Small intestine (tissue), 7 donors: Measurements from ENCODE around the gene DRD1. TPM values are rescaled to one million over a fixed set of nuclear protein-coding genes. Genes with fewer than 3 reads are reported as not detected.

ENCODE experiments used
- DNase-seq, 2 donors: peaks; one replicate each; pipeline versions ENCODE4 v3.0.0 to v3.0.0-alpha.2; 2013
- FAIRE-seq: peaks from 2 replicates; lab custom pipeline; 2012; peaks lifted over from hg19 to GRCh38; lab: Jason Lieb, UNC
- H3K27ac ChIP-seq, 3 donors: one replicate each; pipeline ENCODE4 v1.5.1; 2013; ENCODE audit warnings: low read length in 2 of 3, mild to moderate bottlenecking in 2 of 3, control low read depth in 1 of 3, inconsistent platforms in 1 of 3, low read depth in 1 of 3, moderate library complexity in 1 of 3
- H3K27me3 ChIP-seq, 3 donors: one replicate each; pipeline ENCODE4 v1.6.1; 2013; ENCODE audit warnings: low read length in 3 of 3, inconsistent platforms in 1 of 3; ENCODE audit not compliant: control insufficient read depth in 3 of 3, insufficient read depth in 3 of 3
- H3K36me3 ChIP-seq, 3 donors: one replicate each; pipeline ENCODE4 v1.6.1; 2013; ENCODE audit warnings: low read length in 3 of 3, inconsistent platforms in 1 of 3, low read depth in 1 of 3, mild to moderate bottlenecking in 1 of 3, moderate library complexity in 1 of 3; ENCODE audit not compliant: control insufficient read depth in 3 of 3, insufficient read depth in 2 of 3
- H3K4me1 ChIP-seq, 3 donors: one replicate each; pipeline ENCODE4 v1.6.1; 2013; ENCODE audit warnings: low read length in 2 of 3, inconsistent platforms in 1 of 3, low read depth in 1 of 3, mild to moderate bottlenecking in 1 of 3, moderate library complexity in 1 of 3; ENCODE audit not compliant: control insufficient read depth in 3 of 3, insufficient read depth in 2 of 3
- H3K4me3 ChIP-seq, 3 donors: one replicate each; pipeline ENCODE4 v1.5.1; 2013; ENCODE audit warnings: low read length in 3 of 3, control low read depth in 1 of 3, inconsistent platforms in 1 of 3, low read depth in 1 of 3, mild to moderate bottlenecking in 1 of 3, moderate library complexity in 1 of 3
- H3K9me3 ChIP-seq, 2 donors: one replicate each; pipeline ENCODE4 v1.6.1; 2013; ENCODE audit warnings: low read depth in 1 of 2, low read length in 1 of 2; ENCODE audit not compliant: control insufficient read depth in 2 of 2, insufficient read depth in 1 of 2
- WGBS, 3 donors: extraction: QIAGEN DNeasy Blood & Tissue Kit; methylation state at CpG; one replicate each; pipeline ENCODE4 v1.1.7; 2013; 5-methylcytosine and 5-hydroxymethylcytosine counted together
- polyA plus RNA-seq, 4 donors: library from polyadenylated mRNA; stranded (reverse) in 3 of 4; unstranded in 1 of 4; fragments of 200-250 nt in 3 of 4; fragments of 120-200 nt in 1 of 4; gene quantifications; one replicate each; pipeline versions ENCODE4 v1.2.1 to v1.2.3, GENCODE V29; 2013
- donor health status: healthy with polysubstance abuse.
- donor health status: control.
- donor health status: control.
- donor health status: Bipolar disorder and iron deficiency.
- donor health status: healthy.

DRD1 gene
- polyA plus RNA-seq, 4 donors, result 0.07 to 0.22 TPM; not detected in 2

DNA sequence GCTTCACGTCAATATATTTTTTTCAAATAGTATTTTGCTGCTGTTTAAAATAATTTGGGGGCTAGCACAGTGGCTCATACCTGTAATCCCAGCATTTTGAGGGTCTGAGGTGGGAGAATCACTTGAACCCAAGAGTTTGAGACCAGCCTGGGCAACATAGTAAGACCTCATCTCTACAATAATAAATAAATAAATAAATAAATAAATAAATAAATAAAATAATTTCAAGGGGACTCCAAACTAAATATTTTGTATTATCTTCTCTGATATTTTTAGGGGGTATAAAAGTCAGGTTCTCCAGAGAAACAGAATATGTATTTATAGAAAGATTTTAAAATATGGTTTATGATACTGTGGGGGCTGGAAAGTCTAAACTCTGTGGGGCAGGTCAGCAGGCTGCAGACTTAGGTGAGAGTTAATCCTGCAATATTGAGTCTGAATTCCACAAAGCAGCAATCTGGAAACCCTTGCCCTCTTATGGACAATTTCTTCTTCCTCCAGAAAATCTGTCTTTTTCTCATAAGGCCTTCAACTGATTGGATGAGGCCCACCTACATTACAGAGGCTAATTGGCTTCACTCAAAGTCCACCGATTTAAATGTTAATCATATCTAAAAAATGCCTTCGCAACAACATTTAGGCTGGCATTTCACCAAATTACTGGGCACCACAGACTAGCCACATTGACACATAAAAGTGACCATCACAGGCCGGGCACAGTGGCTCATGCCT is 53.5 kb downstream of the DRD1 start:
- peaks cover 0 to 2% (median 0%) of the 10 kb centered on the region in 3 donors for H3K27me3 ChIP-seq
- H3K27ac ChIP-seq, result no peak overlapping the region
- H3K36me3 ChIP-seq, result no peaks in the 10 kb centered on the region
- FAIRE-seq, result no peak
- H3K4me3 ChIP-seq, result no peak overlapping the region
- 87 to 93% (median 88%) methylated on average over 4 of the region's 4 CpGs for WGBS, 3 donors
- no peaks in the 10 kb centered on the region for H3K9me3 ChIP-seq
- H3K4me1 ChIP-seq, result no peaks in the 10 kb centered on the region
- no peak for DNase-seq

Other genes with a start within 250 kb of the DRD1 start
- gene SFXN1, start 34.4 kb upstream of the DRD1 start, polyA plus RNA-seq, result 10 to 100 TPM; 14.9 to 42.1 (median 22.4) TPM
- gene HRH2, start 213.9 kb upstream of the DRD1 start, polyA plus RNA-seq, result 1 to 10 TPM; 3.3 to 7.2 (median 6.4) TPM